Measurements from ENCODE around the gene IFIH1.

DNA sequence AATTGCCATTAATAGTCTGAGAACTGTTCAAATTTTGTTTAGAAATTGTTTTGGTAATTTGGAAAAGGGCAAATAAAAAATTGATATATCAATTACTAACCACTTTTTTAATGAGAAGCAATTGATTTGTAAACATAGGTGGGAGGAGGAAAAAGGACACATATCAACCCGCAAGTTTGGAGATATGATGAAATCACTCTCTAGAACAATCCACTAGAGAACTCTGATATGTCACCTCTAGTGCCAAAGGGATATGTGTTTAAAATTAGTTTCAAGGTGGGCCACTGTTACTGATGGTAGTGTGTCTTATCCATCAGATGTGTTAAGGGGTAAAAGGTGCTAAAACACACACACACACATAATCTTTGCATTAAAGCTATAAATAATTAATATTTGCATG lies 16.6 kb downstream of the IFIH1 start:
- TF ChIP-seq CTCF (IDR thresholded peaks at IDR 0.05) (no peak), POLR2A (IDR thresholded peaks at IDR 0.05) (no peak)
